Transverse colon (tissue), 4 donors: ENCODE measurements around the gene C5orf63. TPM values are rescaled to one million over a fixed set of nuclear protein-coding genes. Genes with fewer than 3 reads are reported as not detected.
A peak's percentile ranks its signal among the peaks of the same experiment; 100 is the strongest.
"Not testable (repeated sequence)": the region's sequence is repeated elsewhere in the genome, so short reads cannot be mapped to it uniquely, and the experiment has no call there.

ENCODE experiments used
- DNase-seq: peaks from one replicate; pipeline ENCODE4 v3.0.0-alpha.2; 2019
- H3K27ac ChIP-seq, 4 donors: fragments of 200-600 bp; sonication (generic); 2 replicates each; pipeline ENCODE4 v1.5.1; 2016 to 2018; ENCODE audit warnings: inconsistent platforms in 4 of 4
- H3K27me3 ChIP-seq: fragments of 200-600 bp; sonication (generic); 2 replicates; pipeline ENCODE4 v1.5.1; 2017; ENCODE audit warnings: inconsistent platforms
- H3K36me3 ChIP-seq, 4 donors: fragments of 200-600 bp; sonication (generic); 2 replicates each; pipeline ENCODE4 v1.5.1; 2017 to 2019; ENCODE audit warnings: inconsistent platforms in 4 of 4
- H3K4me1 ChIP-seq, 4 donors: fragments of 200-600 bp; sonication (generic); 2 replicates each; pipeline ENCODE4 v1.5.1; 2017 to 2020; ENCODE audit warnings: inconsistent platforms in 4 of 4
- H3K4me3 ChIP-seq, 4 donors: fragments of 200-600 bp; sonication (generic); 1 replicate in 1 of 4; 2 replicates in 3 of 4; pipeline versions ENCODE4 v1.5.1 to v1.6.1; 2017 to 2019; ENCODE audit warnings: inconsistent platforms in 4 of 4
- H3K9me3 ChIP-seq, 2 donors: fragments of 200-600 bp; sonication (generic); 2 replicates each; pipeline ENCODE4 v1.5.1; 2017 to 2019; ENCODE audit warnings: inconsistent platforms in 2 of 2
- EP300 ChIP-seq: sonication (generic); formaldehyde crosslinking; IDR thresholded peaks from one replicate; pipeline ENCODE4 v1.6.1; 2017; ENCODE audit warnings: antibody characterized with exemption, low read depth
- POLR2A ChIP-seq: fragments of 450-650 bp; IDR thresholded peaks from one replicate; pipeline ENCODE4 v1.6.1; 2016; ENCODE audit warnings: antibody characterized with exemption, mild to moderate bottlenecking, moderate library complexity
- POLR2AphosphoS5 ChIP-seq, 3 donors: sonication (generic); formaldehyde crosslinking; IDR thresholded peaks; one replicate each; pipeline ENCODE4 v1.6.1; 2016; ENCODE audit warnings: antibody characterized with exemption in 3 of 3
- WGBS, 2 donors: methylation state at CpG; one replicate each; pipeline ENCODE4 v1.1.5; 2018; ENCODE audit warnings: low coverage in 1 of 2; 5-methylcytosine and 5-hydroxymethylcytosine counted together
- in situ Hi-C, 4 donors: fragments of 200-750 bp; cut with MboI; loops; one replicate each; pipeline versions ENCODE4 v1.15.0 to v1.15.1; 2017; ENCODE audit warnings: low sequenced_read_pairs in 3 of 4, low pct_ligation_motif_present in 1 of 4, low pct_unique_long_range_greater_than_20kb in 1 of 4
- intact Hi-C: fragments of 100-400 bp; cut with DNase I; formaldehyde crosslinking; loops from one replicate; pipeline ENCODE4 v1.15.1; 2023; ENCODE audit warnings: low total_unique reads
- total RNA-seq, 4 donors: library from RNA; depleted of rRNA; stranded (reverse); fragments of >200 nt; gene quantifications; one replicate each; pipeline ENCODE4 v1.1.0, GENCODE V29; 2016
- TF ChIP-seq, protein P1 (sequence below), 5 experiments: fragments of 200-600 bp in 3 of 5; fragments of 450-650 bp in 2 of 5; sonication (generic) in 3 of 5; IDR thresholded peaks; 1 replicate in 2 of 5; 2 replicates in 3 of 5; pipeline ENCODE4 v1.5.1; 2016 to 2017; ENCODE audit warnings: antibody characterized with exemption in 5 of 5, inconsistent platforms in 3 of 5, mild to moderate bottlenecking in 2 of 5, moderate library complexity in 1 of 5

The C5orf63 gene
- 10 to 100 TPM in 3 of 4 donors, 1 to 10 TPM in 1; 2.4 to 33.7 (median 12.2) TPM for total RNA-seq

DNA sequence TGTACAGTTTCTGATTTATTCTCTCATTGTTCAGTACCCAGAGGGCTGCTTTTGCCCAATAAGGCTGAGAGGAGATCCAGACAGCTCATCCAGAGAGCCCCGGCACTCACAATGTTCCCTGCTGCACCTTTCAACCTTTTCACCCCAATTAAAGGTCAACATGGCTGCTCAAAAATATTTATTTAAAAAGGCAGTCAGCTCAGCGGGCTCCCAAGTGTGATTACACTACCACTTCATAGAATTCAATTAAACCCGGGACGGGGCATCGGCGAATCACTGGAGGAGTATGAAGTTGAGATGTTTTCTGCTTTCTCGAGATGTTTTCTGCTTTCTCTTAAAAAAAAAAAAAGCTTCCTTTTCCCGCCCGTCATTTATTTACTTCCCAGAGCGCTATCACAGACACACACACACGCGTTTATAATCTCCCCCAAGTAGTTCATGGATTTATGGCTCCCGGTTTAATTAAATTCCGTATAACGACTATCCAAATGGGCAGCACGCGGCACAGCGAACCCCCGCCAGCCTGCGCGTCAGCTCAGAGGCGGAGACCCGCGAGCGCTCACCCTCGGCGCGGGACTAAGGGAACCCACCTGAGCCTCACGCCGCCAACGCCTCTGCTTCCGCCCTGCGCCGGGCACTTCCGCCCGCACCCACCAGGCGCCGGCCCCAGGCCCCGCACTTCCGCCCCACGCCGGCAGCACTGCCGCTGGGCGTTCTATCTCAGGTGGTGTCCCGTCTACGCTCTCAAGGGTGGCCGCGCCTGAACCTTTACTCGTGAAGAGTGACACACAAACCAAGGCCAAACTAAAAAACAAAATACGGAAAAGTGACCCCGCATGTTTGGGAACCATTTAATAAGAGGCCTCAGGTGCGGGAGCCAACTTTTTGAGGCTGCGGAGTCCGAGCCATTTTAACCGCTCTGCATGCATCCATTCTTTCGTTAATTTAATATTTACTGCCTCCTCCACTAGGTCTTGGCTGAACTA is at the start of gene C5orf63:
TSS of gene C5orf63 (minus strand) at position 642 of the 986 bp plus-strand sequence. CDS start 14,507 bp downstream, outside the sequence.
- TF ChIP-seq, protein P1, sequence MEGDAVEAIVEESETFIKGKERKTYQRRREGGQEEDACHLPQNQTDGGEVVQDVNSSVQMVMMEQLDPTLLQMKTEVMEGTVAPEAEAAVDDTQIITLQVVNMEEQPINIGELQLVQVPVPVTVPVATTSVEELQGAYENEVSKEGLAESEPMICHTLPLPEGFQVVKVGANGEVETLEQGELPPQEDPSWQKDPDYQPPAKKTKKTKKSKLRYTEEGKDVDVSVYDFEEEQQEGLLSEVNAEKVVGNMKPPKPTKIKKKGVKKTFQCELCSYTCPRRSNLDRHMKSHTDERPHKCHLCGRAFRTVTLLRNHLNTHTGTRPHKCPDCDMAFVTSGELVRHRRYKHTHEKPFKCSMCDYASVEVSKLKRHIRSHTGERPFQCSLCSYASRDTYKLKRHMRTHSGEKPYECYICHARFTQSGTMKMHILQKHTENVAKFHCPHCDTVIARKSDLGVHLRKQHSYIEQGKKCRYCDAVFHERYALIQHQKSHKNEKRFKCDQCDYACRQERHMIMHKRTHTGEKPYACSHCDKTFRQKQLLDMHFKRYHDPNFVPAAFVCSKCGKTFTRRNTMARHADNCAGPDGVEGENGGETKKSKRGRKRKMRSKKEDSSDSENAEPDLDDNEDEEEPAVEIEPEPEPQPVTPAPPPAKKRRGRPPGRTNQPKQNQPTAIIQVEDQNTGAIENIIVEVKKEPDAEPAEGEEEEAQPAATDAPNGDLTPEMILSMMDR (IDR thresholded peaks at IDR 0.05), result peak; percentile 49 to 84 (median 54)
- TF ChIP-seq EP300, result no peak
- TF ChIP-seq POLR2AphosphoS5 (IDR thresholded peaks at IDR 0.05), result peak in 1 of 3 donors; percentile 60
- TF ChIP-seq POLR2A, result peak; percentile 49
- Histone ChIP-seq H3K36me3 (no peaks in the 10 kb centered on the region), H3K27me3 (no peaks in the 10 kb centered on the region), H3K9me3 (no peaks in the 10 kb centered on the region), H3K27ac (peak within 1 kb of the TSS; percentile 45 to 74 (median 62)), H3K4me3 (peak within 1 kb of the TSS; percentile 26 to 61 (median 50)), H3K4me1 (peaks cover 0 to 25% (median 15%) of the 10 kb centered on the region in 4 donors)
- peak; percentile 74 for DNase-seq
- intact Hi-C loops (no loop called here), in situ Hi-C loops (no loop called here)
- WGBS, 2 donors, result 25 to 26% methylated on average over 19 to 56 of the region's 56 CpGs

DNA sequence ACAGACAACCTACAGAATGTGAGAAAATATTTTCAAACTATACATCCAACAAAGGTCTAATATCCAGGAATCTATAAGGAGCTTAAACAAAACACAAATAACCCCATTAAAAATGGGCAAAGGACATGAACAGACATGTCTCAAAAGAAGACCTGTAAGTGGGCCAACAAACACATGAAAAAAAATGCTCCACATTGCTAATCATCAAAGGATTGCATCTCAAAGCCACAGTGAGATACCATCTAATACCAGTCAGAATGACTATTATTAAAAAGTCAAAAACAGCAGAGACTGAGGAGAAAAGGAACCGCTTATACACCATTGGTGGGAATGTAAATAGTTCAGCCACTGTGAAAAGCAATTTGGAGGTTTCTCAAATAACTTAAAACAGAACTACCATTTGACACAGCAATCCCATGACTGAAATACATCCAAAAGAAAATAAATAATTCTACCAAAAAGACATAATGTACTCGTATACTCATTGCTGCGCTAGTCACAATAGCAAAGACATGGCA is 39.1 kb upstream of the C5orf63 start:
- H3K36me3 ChIP-seq, result no peaks in the 10 kb centered on the region
- H3K27me3 ChIP-seq, result no peaks in the 10 kb centered on the region
- H3K9me3 ChIP-seq, result no peaks in the 10 kb centered on the region
- TF ChIP-seq EP300, result no peak
- TF ChIP-seq, protein P1 (IDR thresholded peaks at IDR 0.05), result no peak
- no peak for TF ChIP-seq POLR2A
- TF ChIP-seq POLR2AphosphoS5 (IDR thresholded peaks at IDR 0.05), result no peak
- in situ Hi-C loops, result no loop called here
- intact Hi-C loops, result no loop called here
- no peaks in the 10 kb centered on the region for H3K4me1 ChIP-seq
- H3K27ac ChIP-seq, result no peak overlapping the region
- 90 to 92% methylated on average over 3 of the region's 3 CpGs for WGBS, 2 donors
- H3K4me3 ChIP-seq, result no peak overlapping the region
- DNase-seq, result no peak

DNA sequence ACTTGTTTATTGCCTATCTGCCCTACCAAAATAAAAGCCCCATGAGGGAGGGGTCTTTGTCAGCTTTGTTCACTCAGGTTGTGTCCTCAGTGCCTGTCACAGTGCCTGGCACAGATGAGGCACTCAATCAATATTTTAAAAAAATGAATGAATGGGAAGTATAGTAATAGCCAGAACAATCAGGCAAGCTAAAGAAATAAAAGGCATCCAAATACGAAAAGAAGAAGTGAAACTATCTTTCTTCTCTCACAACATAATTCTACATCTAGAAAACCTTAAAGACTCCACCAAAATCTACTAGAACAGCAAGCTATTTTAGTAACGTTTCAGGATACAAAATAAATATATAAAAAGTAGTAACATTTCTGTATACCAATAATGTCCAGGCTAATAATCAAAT is 37.8 kb upstream of the C5orf63 start:
- no peak overlapping the region for H3K27ac ChIP-seq
- DNase-seq, result no peak
- no peak for TF ChIP-seq EP300
- TF ChIP-seq, protein P1 (IDR thresholded peaks at IDR 0.05), result no peak
- no peak for TF ChIP-seq POLR2A
- TF ChIP-seq POLR2AphosphoS5 (IDR thresholded peaks at IDR 0.05), result no peak
- no peaks in the 10 kb centered on the region for H3K36me3 ChIP-seq
- no peak overlapping the region for H3K4me3 ChIP-seq
- H3K4me1 ChIP-seq, result no peaks in the 10 kb centered on the region
- intact Hi-C loops (no loop called here), in situ Hi-C loops (no loop called here)
- H3K27me3 ChIP-seq, result no peaks in the 10 kb centered on the region
- no peaks in the 10 kb centered on the region for H3K9me3 ChIP-seq
- WGBS, 2 donors, result 69 to 74% methylated on average over 2 of the region's 2 CpGs

DNA sequence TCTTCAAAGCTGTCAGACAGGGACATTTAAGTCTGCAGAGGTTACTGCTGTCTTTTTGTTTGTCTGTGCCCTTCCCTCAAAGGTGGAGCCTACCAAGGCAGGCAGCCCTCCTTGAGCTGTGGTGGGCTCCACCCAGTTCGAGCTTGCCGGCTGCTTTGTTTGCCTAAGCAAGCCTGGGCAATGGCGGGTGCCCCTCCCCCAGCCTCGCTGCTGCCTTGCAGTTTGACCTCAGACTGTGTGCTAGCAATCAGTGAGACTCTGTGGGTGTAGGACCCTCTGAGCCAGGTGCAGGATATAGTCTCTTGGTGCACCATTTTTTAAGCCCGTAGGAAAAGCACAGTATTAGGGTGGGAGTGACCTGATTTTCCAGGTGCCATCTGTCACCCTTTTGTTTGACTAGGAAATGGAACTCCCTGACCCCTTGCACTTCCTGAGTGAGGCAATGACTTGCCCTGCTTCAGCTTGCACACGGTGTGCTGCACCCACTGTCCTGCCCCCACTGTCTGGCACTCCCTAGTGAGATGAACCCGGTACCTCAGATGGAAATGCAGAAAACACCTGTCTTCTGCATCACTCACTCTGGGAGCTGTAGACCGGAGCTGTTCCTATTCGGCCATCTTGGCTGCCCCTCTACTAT is 35.4 kb upstream of the C5orf63 start:
- H3K27me3 ChIP-seq, intact Hi-C loops, H3K4me3 ChIP-seq, H3K9me3 ChIP-seq, in situ Hi-C loops, H3K27ac ChIP-seq, H3K36me3 ChIP-seq, H3K4me1 ChIP-seq: not testable (repeated sequence)
- DNase-seq, result peak; percentile 13
- WGBS, 2 donors, result 64 to 100% methylated on average over 3 to 9 of the region's 9 CpGs
